OCI-LY7 (cell line): ENCODE data around the gene NKG7.

Source experiments
- CTCF ChIP-seq: fragments of 200-600 bp; sonication (generic); conservative IDR thresholded peaks from 2 replicates; pipeline ENCODE4 v1.5.1; 2014; ENCODE audit warnings: mild to moderate bottlenecking, antibody characterized with exemption, low read length, moderate library complexity, mixed read lengths
- EZH2phosphoT487 ChIP-seq: fragments of 200-600 bp; sonication (generic); IDR thresholded peaks from 2 replicates; pipeline ENCODE4 v1.6.1; 2018; ENCODE audit warnings: low read depth, borderline replicate concordance, mild to moderate bottlenecking, mixed run types, antibody characterized with exemption, low read length, moderate library complexity, mixed read lengths

- TF ChIP-seq CTCF, result no peak
- TF ChIP-seq EZH2phosphoT487, result no peak
These were observed 23.7 kb upstream of the NKG7 start for GRCh38 chr19:51396175-51396574.
